Activated CD8-positive, alpha-beta memory T cell treated with anti-CD3 and anti-CD28 coated beads, Interleukin-2, amount 10 ng/mL, durations not matched to agents 7 days and 5 days (primary cell): ENCODE data around the gene FBXO45. TPM values are rescaled to one million over a fixed set of nuclear protein-coding genes. Genes with fewer than 3 reads are reported as not detected.
"Not testable (repeated sequence)": the region's sequence is repeated elsewhere in the genome, so short reads cannot be mapped to it uniquely, and the experiment has no call there.

Source experiments
- ATAC-seq: fragments of 150-1000 bp; cut with Tn5 transposase; one replicate; pipeline ENCODE4 v1.10.0; 2021; ENCODE audit warnings: moderate library complexity
- CTCF ChIA-PET: fragments of 350-600 bp; sonication (Branson Sonifier 250); formaldehyde crosslinking; loops from one replicate; lab custom pipeline; 2021; ENCODE audit warnings: antibody characterized with exemption; lab: Charles Lee
- DNase-seq: peaks from one replicate; pipeline ENCODE4 v3.0.0-alpha.2; 2020
- H3K27ac Mint-ChIP-seq: one replicate; pipeline ENCODE4 v1.8.0; 2021; ENCODE audit warnings: mild to moderate bottlenecking, mixed read lengths
- H3K27me3 Mint-ChIP-seq: one replicate; pipeline ENCODE4 v1.8.0; 2021; ENCODE audit warnings: mixed read lengths
- H3K36me3 Mint-ChIP-seq: one replicate; pipeline ENCODE4 v1.8.0; 2021; ENCODE audit warnings: mild to moderate bottlenecking, mixed read lengths
- H3K4me1 Mint-ChIP-seq: one replicate; pipeline ENCODE4 v1.8.0; 2021; ENCODE audit warnings: mixed read lengths
- H3K4me3 Mint-ChIP-seq: one replicate; pipeline ENCODE4 v1.8.0; 2021; ENCODE audit warnings: mild to moderate bottlenecking, moderate library complexity, mixed read lengths
- H3K9me3 Mint-ChIP-seq: one replicate; pipeline ENCODE4 v1.8.0; 2022; ENCODE audit warnings: low read depth, mixed read lengths
- total RNA-seq, 2 experiments: library from RNA; stranded (reverse); gene quantifications; one replicate each; pipeline ENCODE4 v1.2.3, GENCODE V29; 2021

Gene FBXO45
- total RNA-seq, 2 experiments from 2014 or later = 14.9 to 20.3 TPM

DNA sequence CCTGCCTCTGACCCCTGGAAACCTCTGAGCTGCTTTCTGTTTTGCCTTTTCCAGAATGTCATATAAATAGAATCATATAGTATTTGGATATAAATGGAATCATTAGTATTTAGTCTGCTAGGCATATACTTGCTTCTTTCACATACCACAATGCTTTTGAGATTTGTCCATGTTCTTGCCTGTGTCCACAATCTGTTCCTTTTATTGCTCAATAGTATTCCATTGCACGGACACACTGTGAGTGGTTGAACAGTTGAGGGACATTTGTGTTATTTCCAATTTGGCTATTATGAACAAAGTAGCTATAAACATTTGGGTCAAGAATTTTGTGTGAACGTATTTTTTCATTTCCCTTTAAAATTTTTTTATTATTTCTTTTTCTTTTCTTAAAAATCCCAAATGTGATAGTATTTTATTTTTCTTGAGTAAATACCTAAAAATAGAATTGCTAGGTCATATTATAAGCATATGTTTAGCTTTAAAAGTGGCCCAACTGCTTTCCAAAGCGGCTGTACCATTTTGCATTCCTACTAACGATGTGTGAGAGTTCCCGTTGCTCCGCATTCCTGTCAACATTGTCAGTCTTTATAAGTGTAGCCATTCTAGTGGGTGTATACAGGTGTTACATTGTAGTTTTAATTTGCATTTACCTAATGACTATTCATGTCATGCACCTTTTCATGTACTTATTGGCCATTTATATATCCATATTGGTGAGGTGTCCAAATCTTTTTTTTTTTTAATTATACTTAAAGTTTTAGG is 26.6 kb upstream of the FBXO45 start:
- H3K9me3 Mint-ChIP-seq = no peaks in the 10 kb centered on the region
- no peak for ATAC-seq
- no peaks in the 10 kb centered on the region for H3K36me3 Mint-ChIP-seq
- no peak for DNase-seq
- H3K27me3 Mint-ChIP-seq = peaks cover 17% of the 10 kb centered on the region
- no peak overlapping the region for H3K4me3 Mint-ChIP-seq
- no peak overlapping the region for H3K27ac Mint-ChIP-seq
- CTCF ChIA-PET = interaction anchor here (0.7 to 1.3 kb wide), 3 partner anchors 13 to 143 kb away, joined by 3 to 7 read pairs (median 3); partner anchors contain the start of genes FBXO45 and WDR53
- H3K4me1 Mint-ChIP-seq = peaks cover 9% of the 10 kb centered on the region

DNA sequence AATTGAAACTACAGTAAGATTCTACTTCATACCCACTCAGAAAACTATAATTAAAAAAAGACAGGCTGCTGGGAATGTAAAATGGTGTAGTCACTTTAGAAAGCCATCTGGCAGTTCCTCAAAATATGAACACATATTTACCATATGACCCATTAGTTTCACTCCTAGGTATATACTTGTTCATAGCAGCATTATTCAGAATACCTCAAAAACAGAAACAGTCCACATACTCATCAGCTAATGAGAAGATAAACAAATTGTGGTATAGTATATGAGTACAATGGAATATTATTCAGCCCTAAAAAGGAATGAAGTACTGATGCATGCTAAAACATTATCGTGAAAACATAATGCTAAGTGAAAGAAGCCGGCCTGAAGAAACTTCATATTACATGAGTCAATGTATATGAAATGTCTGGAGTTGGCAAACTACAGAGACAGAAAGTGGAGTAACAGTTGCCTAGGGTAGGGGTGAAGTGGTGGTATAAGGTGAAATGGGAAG is 23.9 kb upstream of the FBXO45 start:
- Mint-ChIP-seq H3K4me3 (no peak overlapping the region), H3K27me3 (peaks cover 22% of the 10 kb centered on the region), H3K4me1 (no peaks in the 10 kb centered on the region), H3K36me3 (peaks cover 10% of the 10 kb centered on the region), H3K27ac (no peak overlapping the region), H3K9me3 (peaks cover 6% of the 10 kb centered on the region)
- DNase-seq = no peak
- CTCF ChIA-PET = no interaction called here
- ATAC-seq = no peak

DNA sequence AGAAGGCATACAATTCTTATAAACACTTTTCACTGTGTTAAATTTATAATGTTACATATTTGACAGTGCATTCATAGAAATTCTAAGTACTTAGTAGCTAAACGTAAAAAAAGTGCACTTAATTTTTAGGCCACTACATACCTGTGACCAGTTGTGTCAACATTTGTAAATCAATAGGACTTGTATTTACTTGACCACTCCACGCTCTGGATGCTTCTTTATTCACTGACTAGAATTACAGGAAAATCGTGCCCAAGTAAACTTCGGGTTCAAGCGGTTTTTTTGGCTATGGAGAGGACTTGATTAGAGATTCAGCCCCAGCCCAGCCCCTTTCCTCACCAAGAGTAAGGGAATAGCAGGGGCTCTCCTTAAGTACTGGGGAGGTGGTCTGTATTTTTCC is 21.9 kb upstream of the FBXO45 start:
- H3K27ac Mint-ChIP-seq = no peak overlapping the region
- no peaks in the 10 kb centered on the region for H3K4me1 Mint-ChIP-seq
- no peak overlapping the region for H3K4me3 Mint-ChIP-seq
- CTCF ChIA-PET = no interaction called here
- ATAC-seq = no peak
- peaks cover 16% of the 10 kb centered on the region for H3K9me3 Mint-ChIP-seq
- H3K27me3 Mint-ChIP-seq = peaks cover 22% of the 10 kb centered on the region
- H3K36me3 Mint-ChIP-seq = peaks cover 19% of the 10 kb centered on the region
- no peak for DNase-seq

DNA sequence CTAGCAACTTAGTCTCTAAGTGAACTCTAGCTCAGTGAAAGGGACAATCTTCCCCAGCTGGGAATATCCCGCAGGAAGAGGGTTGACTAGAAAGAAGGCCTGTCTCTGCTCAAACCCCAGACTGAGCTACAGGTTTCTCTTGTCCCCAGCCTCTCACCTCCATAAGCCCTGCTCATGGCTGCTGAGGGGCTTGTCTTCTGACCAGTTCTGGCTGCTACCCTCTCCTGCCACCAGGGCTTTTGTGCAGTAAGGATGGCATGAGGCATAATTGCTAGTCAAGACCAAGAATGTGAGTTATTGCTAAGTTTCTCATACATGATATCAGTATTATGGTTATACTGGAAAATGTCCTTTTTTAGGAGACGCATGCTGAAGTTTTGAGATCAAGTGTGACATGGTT is 21.4 kb upstream of the FBXO45 start:
- peaks cover 22% of the 10 kb centered on the region for H3K27me3 Mint-ChIP-seq
- no peak overlapping the region for H3K27ac Mint-ChIP-seq
- CTCF ChIA-PET = no interaction called here
- DNase-seq (no peak), ATAC-seq (no peak)
- no peaks in the 10 kb centered on the region for H3K4me1 Mint-ChIP-seq
- peaks cover 21% of the 10 kb centered on the region for H3K36me3 Mint-ChIP-seq
- H3K9me3 Mint-ChIP-seq = peaks cover 18% of the 10 kb centered on the region
- no peak overlapping the region for H3K4me3 Mint-ChIP-seq

DNA sequence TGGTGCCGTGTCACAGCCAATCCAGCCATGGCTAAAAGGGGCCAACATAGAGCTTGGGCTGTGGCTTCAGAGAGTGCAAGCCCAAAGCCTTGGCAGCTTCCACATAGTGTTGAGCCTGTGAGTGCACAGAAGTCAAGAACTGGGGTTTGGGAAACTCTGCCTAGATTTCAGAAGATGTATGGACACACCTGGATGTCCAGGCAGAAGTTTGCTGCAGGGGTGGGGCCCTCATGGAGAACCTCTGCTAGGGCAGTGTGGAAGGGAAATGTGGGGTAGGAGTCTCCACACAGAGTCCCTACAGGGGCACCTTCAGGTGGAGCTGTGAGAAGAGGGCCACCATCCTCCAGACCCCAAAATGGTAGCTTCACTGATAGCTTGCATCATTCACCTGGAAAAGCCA is 19.1 kb upstream of the FBXO45 start:
- H3K36me3 Mint-ChIP-seq = peaks cover 25% of the 10 kb centered on the region
- H3K27ac Mint-ChIP-seq, ATAC-seq, DNase-seq, H3K4me1 Mint-ChIP-seq, H3K4me3 Mint-ChIP-seq: not testable (repeated sequence)
- H3K9me3 Mint-ChIP-seq = peaks cover 18% of the 10 kb centered on the region
- peaks cover 19% of the 10 kb centered on the region for H3K27me3 Mint-ChIP-seq
- CTCF ChIA-PET = interaction anchor here (1.0 kb wide), 1 partner anchor 15 kb away, joined by 3 read pairs; no protein-coding TSS in a partner anchor

DNA sequence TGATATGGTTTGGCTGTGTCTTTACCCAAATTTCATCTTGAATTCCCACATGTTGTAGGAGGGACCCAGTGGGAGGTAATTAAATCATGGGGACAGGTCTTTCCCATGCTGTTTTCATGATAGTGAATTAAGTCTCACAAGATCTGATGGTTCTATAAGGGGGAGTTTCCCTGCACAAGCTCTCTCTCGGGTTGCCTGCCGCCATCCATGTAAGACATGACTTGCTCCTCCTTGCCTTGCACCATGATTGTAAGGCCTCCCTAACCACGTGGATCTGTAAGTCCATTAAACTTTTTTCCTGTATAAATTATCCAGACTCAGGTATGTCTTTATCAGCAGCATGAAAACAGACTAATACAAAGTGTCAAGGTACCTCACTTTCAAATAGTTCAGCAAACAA is 18.3 kb upstream of the FBXO45 start:
- not testable (repeated sequence) for H3K4me3 Mint-ChIP-seq, ATAC-seq, H3K4me1 Mint-ChIP-seq, DNase-seq, H3K27ac Mint-ChIP-seq
- H3K27me3 Mint-ChIP-seq = peaks cover 13% of the 10 kb centered on the region
- peaks cover 27% of the 10 kb centered on the region for H3K36me3 Mint-ChIP-seq
- H3K9me3 Mint-ChIP-seq = peaks cover 18% of the 10 kb centered on the region
- CTCF ChIA-PET = interaction anchor here (1.5 kb wide), 1 partner anchor 17 kb away, joined by 4 read pairs; no protein-coding TSS in a partner anchor

DNA sequence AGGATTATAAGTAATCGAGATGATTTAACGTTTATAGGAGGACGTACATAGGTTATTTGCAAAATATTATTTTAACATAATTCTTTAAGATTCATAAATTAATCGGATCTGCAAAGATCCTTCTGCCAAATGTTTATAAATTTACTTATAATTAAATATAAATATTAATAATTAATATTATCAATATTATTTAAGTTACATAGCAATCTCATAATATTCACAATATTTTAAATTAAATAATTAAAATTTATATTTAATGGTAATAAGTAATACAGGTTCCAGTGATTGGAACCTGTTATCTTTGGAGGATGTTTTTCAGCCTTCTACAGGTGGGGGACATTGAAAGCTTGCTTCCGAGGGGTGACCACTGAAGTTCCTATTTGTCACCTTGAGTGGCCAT is 16.2 kb upstream of the FBXO45 start:
- no peak overlapping the region for H3K27ac Mint-ChIP-seq
- H3K4me1 Mint-ChIP-seq = peaks cover 1% of the 10 kb centered on the region
- DNase-seq (no peak), ATAC-seq (no peak)
- H3K4me3 Mint-ChIP-seq = no peak overlapping the region
- H3K36me3 Mint-ChIP-seq = peaks cover 28% of the 10 kb centered on the region
- H3K9me3 Mint-ChIP-seq = peaks cover 18% of the 10 kb centered on the region
- CTCF ChIA-PET = no interaction called here
- peaks cover 6% of the 10 kb centered on the region for H3K27me3 Mint-ChIP-seq

DNA sequence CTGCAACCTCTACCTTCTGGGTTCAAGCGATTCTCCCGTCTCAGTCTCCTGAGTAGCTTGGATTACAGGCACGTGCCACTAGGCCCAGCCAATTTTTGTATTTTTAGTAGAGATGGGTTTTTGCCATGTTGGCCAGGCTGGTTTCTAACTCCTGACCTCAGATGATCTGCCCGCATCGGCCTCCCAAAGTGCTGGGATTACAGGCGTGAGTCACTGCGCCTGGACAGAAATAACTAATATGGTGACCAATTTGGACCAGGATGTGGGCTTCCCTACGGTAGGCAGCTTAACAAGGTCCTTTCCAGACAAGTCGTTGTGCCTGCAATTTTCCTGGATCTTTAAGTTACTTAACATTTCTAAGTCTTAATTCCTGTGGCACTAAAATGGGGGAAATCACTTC is 14.9 kb upstream of the FBXO45 start:
- ATAC-seq (no peak), DNase-seq (no peak)
- Mint-ChIP-seq H3K9me3 (peaks cover 12% of the 10 kb centered on the region), H3K36me3 (peaks cover 23% of the 10 kb centered on the region), H3K4me1 (peaks cover 1% of the 10 kb centered on the region), H3K4me3 (no peak overlapping the region), H3K27me3 (no peaks in the 10 kb centered on the region), H3K27ac (no peak overlapping the region)
- CTCF ChIA-PET = no interaction called here

DNA sequence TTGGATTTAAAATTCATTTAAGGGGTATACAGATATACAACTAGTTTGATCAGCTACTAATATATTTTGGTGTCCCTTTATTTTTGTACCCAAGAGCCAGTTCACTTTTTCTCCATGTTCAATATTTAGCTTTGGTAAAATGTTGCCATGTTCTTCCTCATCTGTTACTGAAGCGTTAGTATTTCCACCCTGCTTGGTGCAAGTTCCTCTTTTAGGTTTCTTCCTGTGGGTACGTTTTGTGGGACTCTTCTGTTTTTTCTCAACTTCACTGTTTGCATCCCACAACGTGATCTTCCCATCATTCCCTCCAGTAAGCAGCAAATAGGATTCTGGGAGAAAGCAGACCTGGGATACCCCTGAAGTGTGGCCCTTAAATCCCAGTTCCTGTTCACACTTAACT is 14.3 kb upstream of the FBXO45 start:
- Mint-ChIP-seq H3K36me3 (peaks cover 24% of the 10 kb centered on the region), H3K4me3 (no peak overlapping the region), H3K27me3 (no peaks in the 10 kb centered on the region), H3K9me3 (peaks cover 12% of the 10 kb centered on the region), H3K27ac (no peak overlapping the region), H3K4me1 (peaks cover 2% of the 10 kb centered on the region)
- CTCF ChIA-PET = interaction anchor here (0.8 to 2.1 kb wide), 2 partner anchors 17 to 25 kb away, joined by 3 to 7 read pairs; no protein-coding TSS in a partner anchor
- DNase-seq = no peak
- ATAC-seq = no peak

DNA sequence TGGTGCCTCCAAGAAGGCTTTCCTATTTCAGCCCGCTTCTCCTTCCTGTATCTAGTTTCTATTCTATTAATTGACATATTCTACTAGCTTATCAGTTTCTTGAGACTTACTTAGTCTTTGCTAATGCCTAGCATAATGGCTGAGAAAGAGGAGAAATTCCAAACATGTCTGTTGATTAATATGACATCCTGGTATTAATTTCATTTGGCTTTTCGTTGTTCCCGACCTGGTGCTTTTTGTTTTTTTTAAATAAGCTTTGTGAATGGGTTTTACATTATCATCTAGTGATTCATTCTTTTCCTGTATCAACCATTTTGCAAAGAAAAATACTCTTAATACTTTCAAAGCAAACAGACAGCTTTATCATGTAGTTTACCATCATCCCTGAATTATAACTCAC is 13.2 kb upstream of the FBXO45 start:
- H3K9me3 Mint-ChIP-seq = peaks cover 6% of the 10 kb centered on the region
- CTCF ChIA-PET = interaction anchor here (0.6 to 2.1 kb wide), 5 partner anchors 18 to 176 kb away, joined by 3 to 7 read pairs (median 4); no protein-coding TSS in a partner anchor
- H3K36me3 Mint-ChIP-seq = peaks cover 16% of the 10 kb centered on the region
- DNase-seq = no peak
- no peak overlapping the region for H3K4me3 Mint-ChIP-seq
- ATAC-seq = no peak
- H3K27me3 Mint-ChIP-seq = no peaks in the 10 kb centered on the region
- H3K27ac Mint-ChIP-seq = no peak overlapping the region
- peaks cover 11% of the 10 kb centered on the region for H3K4me1 Mint-ChIP-seq

DNA sequence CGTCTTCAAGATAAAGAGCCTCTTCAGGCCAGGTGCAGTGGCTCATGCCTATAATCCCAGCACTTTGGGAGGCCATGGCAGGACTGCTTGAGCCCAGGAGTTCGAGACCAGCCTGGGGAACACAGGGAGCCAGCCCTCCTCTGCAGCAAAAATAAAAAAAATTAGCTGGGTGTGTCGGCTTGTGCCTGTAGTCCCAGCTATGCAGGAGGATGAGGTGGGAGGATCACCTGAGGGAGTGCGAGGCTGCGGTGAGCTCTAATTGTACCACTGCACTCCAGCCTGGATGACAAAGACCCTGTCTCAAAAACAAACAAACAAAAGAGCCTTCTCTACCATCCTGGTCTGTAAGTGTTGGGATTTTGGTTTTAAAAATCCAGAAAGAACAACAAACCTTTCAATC is 11.2 kb upstream of the FBXO45 start:
- CTCF ChIA-PET = interaction anchor here (1.2 kb wide), 1 partner anchor 35 kb away, joined by 3 read pairs; no protein-coding TSS in a partner anchor
- peaks cover 22% of the 10 kb centered on the region for H3K36me3 Mint-ChIP-seq
- H3K4me3 Mint-ChIP-seq = no peak overlapping the region
- ATAC-seq (no peak), DNase-seq (no peak)
- H3K9me3 Mint-ChIP-seq = no peaks in the 10 kb centered on the region
- H3K4me1 Mint-ChIP-seq = peaks cover 16% of the 10 kb centered on the region
- no peak overlapping the region for H3K27ac Mint-ChIP-seq
- no peaks in the 10 kb centered on the region for H3K27me3 Mint-ChIP-seq

DNA sequence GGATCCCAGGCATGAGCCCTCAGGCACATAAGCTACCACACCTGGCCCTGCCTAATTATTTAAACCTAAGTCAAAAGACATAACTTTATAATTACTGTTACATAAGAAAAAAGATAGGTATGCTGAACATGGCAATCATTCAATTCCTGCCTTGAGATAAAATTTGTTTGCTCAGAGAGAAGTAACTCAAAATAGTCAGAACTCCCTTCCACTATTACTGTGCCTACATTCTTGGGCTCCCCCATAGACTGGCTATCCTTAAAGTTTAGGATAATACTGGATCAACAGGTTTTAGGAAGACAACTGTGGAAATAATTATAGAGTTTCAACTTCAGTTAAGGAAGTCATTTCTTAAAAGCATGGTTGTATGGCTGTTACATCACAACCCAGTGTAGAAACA is 10.0 kb upstream of the FBXO45 start:
- Mint-ChIP-seq H3K27ac (no peak overlapping the region), H3K4me3 (no peak overlapping the region), H3K4me1 (peaks cover 22% of the 10 kb centered on the region), H3K36me3 (peaks cover 24% of the 10 kb centered on the region), H3K9me3 (no peaks in the 10 kb centered on the region), H3K27me3 (no peaks in the 10 kb centered on the region)
- ATAC-seq = no peak
- no peak for DNase-seq
- CTCF ChIA-PET = interaction anchor here (0.6 kb wide), 1 partner anchor 20 kb away, joined by 4 read pairs; no protein-coding TSS in a partner anchor

DNA sequence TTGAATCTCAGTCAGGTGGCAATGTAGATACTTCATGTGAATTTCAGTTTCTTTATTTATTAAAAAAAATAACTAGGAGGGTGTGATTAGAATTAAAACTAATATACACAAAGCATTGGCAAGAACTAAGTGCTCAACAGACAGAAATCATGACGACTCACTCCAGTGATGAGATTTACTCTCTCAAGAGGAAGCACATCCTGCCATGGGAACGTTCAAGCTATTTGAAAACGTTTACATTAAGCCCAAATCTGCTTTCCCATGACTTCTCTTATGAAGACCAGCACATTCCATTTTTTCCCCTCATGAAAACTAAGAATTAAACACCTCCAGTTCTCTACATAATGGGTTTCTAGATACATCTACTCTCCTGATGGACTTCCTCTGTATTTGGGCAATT is 8.6 kb upstream of the FBXO45 start:
- Mint-ChIP-seq H3K4me1 (peaks cover 34% of the 10 kb centered on the region), H3K4me3 (no peak overlapping the region)
- no peak for DNase-seq

More for the DNA sequence above, 8.6 kb upstream of the FBXO45 start:
- ATAC-seq = no peak
- CTCF ChIA-PET = interaction anchor here (1.2 kb wide), 2 partner anchors 12 to 31 kb away, joined by 3 to 5 read pairs; no protein-coding TSS in a partner anchor
- no peaks in the 10 kb centered on the region for H3K9me3 Mint-ChIP-seq
- peaks cover 20% of the 10 kb centered on the region for H3K36me3 Mint-ChIP-seq
- no peaks in the 10 kb centered on the region for H3K27me3 Mint-ChIP-seq
- H3K27ac Mint-ChIP-seq = peak overlapping the region; percentile 14
